ENCODE measurements around the gene ETV6.

The ETV6 gene

GRCh38 chr12:11793921-11794710, 144.6 kb downstream of the ETV6 start:
- Histone ChIP-seq H3K27ac (peak overlapping the region; percentile 4), H3K4me1 (ENCODE audit: control insufficient read depth in 1 of 2, insufficient read depth in 1 of 2, low read depth in 1 of 2, low read length in 1 of 2) (peaks cover 56 to 58% of the 10 kb centered on the region in 2 experiments), H3K36me3 (no peaks in the 10 kb centered on the region)

GRCh38 chr12:11794751-11795150, 145.3 kb downstream of the ETV6 start:
- Histone ChIP-seq H3K27me3 (no peaks in the 10 kb centered on the region), H3K9me3 (no peaks in the 10 kb centered on the region), H3K4me3 (ENCODE audit: low read depth in 1 of 2, low read length in 1 of 2) (no peak overlapping the region), H3K36me3 (no peaks in the 10 kb centered on the region), H3K27ac (peak overlapping the region; percentile 82), H3K4me1 (ENCODE audit: control insufficient read depth in 1 of 2, insufficient read depth in 1 of 2, low read depth in 1 of 2, low read length in 1 of 2) (peaks cover 62 to 65% of the 10 kb centered on the region in 2 experiments)
- no peak for TF ChIP-seq CTCF (IDR thresholded peaks at IDR 0.05)

More at GRCh38 chr12:11793921-11794710, 144.6 kb downstream of the ETV6 start:
- Histone ChIP-seq H3K27me3 (no peaks in the 10 kb centered on the region), H3K4me3 (ENCODE audit: low read depth in 1 of 2, low read length in 1 of 2) (no peak overlapping the region), H3K9me3 (no peaks in the 10 kb centered on the region)
- TF ChIP-seq CTCF (IDR thresholded peaks at IDR 0.05), result no peak

- no peaks in the 10 kb centered on the region for H3K36me3 ChIP-seq
- H3K4me3 ChIP-seq (ENCODE audit: low read depth in 1 of 2, low read length in 1 of 2), result no peak overlapping the region
- H3K9me3 ChIP-seq, result no peaks in the 10 kb centered on the region
- H3K27ac ChIP-seq, result peak overlapping the region; percentile 82
- H3K27me3 ChIP-seq, result no peaks in the 10 kb centered on the region
- peaks cover 68 to 71% of the 10 kb centered on the region in 2 experiments for H3K4me1 ChIP-seq (ENCODE audit: control insufficient read depth in 1 of 2, insufficient read depth in 1 of 2, low read depth in 1 of 2, low read length in 1 of 2)
- TF ChIP-seq CTCF (IDR thresholded peaks at IDR 0.05), result no peak
Measured at GRCh38 chr12:11795192-11795912, 145.9 kb downstream of the ETV6 start.

- Histone ChIP-seq H3K27me3 (no peaks in the 10 kb centered on the region), H3K4me3 (ENCODE audit: low read depth in 1 of 2, low read length in 1 of 2) (no peak overlapping the region), H3K36me3 (no peaks in the 10 kb centered on the region), H3K4me1 (ENCODE audit: control insufficient read depth in 1 of 2, insufficient read depth in 1 of 2, low read depth in 1 of 2, low read length in 1 of 2) (peaks cover 72 to 75% of the 10 kb centered on the region in 2 experiments), H3K9me3 (no peaks in the 10 kb centered on the region), H3K27ac (peak overlapping the region; percentile 82)
- TF ChIP-seq CTCF (IDR thresholded peaks at IDR 0.05), result no peak
Measured at GRCh38 chr12:11795913-11796459, 146.5 kb downstream of the ETV6 start.

- Histone ChIP-seq H3K4me3 (ENCODE audit: low read depth in 1 of 2, low read length in 1 of 2) (no peak overlapping the region), H3K27ac (peak overlapping the region; percentile 82), H3K36me3 (no peaks in the 10 kb centered on the region), H3K4me1 (ENCODE audit: control insufficient read depth in 1 of 2, insufficient read depth in 1 of 2, low read depth in 1 of 2, low read length in 1 of 2) (peaks cover 81 to 85% of the 10 kb centered on the region in 2 experiments), H3K9me3 (no peaks in the 10 kb centered on the region), H3K27me3 (no peaks in the 10 kb centered on the region)
- no peak for TF ChIP-seq CTCF (IDR thresholded peaks at IDR 0.05)
Measured at GRCh38 chr12:11797317-11797913, 147.9 kb downstream of the ETV6 start.
